Ishikawa (cell line): ENCODE results near the gene ATP10B.

Experiments used
- EP300 ChIP-seq: IDR thresholded peaks from 2 replicates; pipeline ENCODE4 v1.6.1; 2012; ENCODE audit warnings: borderline replicate concordance
- FOXM1 ChIP-seq: IDR thresholded peaks from 2 replicates; pipeline ENCODE4 v1.6.1; 2012; ENCODE audit warnings: low read depth, borderline replicate concordance
- NFIC ChIP-seq: IDR thresholded peaks from 2 replicates; pipeline ENCODE4 v1.6.1; 2012
- ZBTB7A ChIP-seq: IDR thresholded peaks from 2 replicates; pipeline ENCODE4 v1.6.1; 2012; ENCODE audit warnings: low read depth
- TF ChIP-seq, protein P1 (sequence below): IDR thresholded peaks from 2 replicates; pipeline ENCODE4 v1.6.1; 2012

The ATP10B gene

GRCh38 chr5:160513485-160513884 lies 338.5 kb downstream of the ATP10B start:
- TF ChIP-seq ZBTB7A, result no peak
- no peak for TF ChIP-seq EP300
- TF ChIP-seq, protein P1, sequence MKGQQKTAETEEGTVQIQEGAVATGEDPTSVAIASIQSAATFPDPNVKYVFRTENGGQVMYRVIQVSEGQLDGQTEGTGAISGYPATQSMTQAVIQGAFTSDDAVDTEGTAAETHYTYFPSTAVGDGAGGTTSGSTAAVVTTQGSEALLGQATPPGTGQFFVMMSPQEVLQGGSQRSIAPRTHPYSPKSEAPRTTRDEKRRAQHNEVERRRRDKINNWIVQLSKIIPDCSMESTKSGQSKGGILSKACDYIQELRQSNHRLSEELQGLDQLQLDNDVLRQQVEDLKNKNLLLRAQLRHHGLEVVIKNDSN, result no peak
- TF ChIP-seq NFIC, result no peak
- TF ChIP-seq FOXM1, result no peak
